Measurements from ENCODE around the gene SERPINB5.
A peak's percentile ranks its signal among the peaks of the same experiment; 100 is the strongest.

GRCh38 chr18:63505566-63506335 is 29.0 kb downstream of the SERPINB5 start:
- peak; percentile 72 for TF ChIP-seq CTCF (IDR thresholded peaks at IDR 0.05)
- no peak for TF ChIP-seq EZH2phosphoT487 (IDR thresholded peaks at IDR 0.05)
- no peak for TF ChIP-seq EZH2 (IDR thresholded peaks at IDR 0.05)

Measured in neural progenitor cell (in vitro differentiated cells).